Transverse colon (tissue), 3 donors: ENCODE results near the gene LEUTX.

Experiments
- CTCF ChIP-seq, 5 experiments: fragments of 200-600 bp in 3 of 5; fragments of 450-650 bp in 2 of 5; sonication (generic) in 3 of 5; IDR thresholded peaks; 1 replicate in 2 of 5; 2 replicates in 3 of 5; pipeline ENCODE4 v1.5.1; 2016 to 2017; ENCODE audit warnings: antibody characterized with exemption in 5 of 5, inconsistent platforms in 3 of 5, mild to moderate bottlenecking in 2 of 5, moderate library complexity in 1 of 5
- POLR2A ChIP-seq: fragments of 450-650 bp; IDR thresholded peaks from one replicate; pipeline ENCODE4 v1.6.1; 2016; ENCODE audit warnings: antibody characterized with exemption, mild to moderate bottlenecking, moderate library complexity

- TF ChIP-seq CTCF (IDR thresholded peaks at IDR 0.05): no peak
- no peak for TF ChIP-seq POLR2A
Measured at GRCh38 chr19:39819786-39820185, 41.1 kb downstream of the LEUTX start.
